GM13976 (cell line): Measurements from ENCODE around the gene HOXB6.

ENCODE experiments used
- DNase-seq: peaks from one replicate; pipeline ENCODE4 v3.0.0; 2012; ENCODE audit warnings: low spot score
- CTCF ChIP-seq: IDR thresholded peaks from 2 replicates; pipeline ENCODE4 v1.5.1; 2012; ENCODE audit warnings: borderline replicate concordance, mild to moderate bottlenecking; ENCODE audit not compliant: insufficient read depth; ENCODE audit errors: extremely low read depth, missing control alignments, control extremely low read depth
- in situ Hi-C: fragments of 300-500 bp; cut with MboI; formaldehyde crosslinking; loops from one replicate; pipeline ENCODE4 v1.12.0; 2022; ENCODE audit warnings: low sequenced_read_pairs, mixed read lengths, inconsistent platforms; ENCODE audit not compliant: unreplicated experiment

Gene HOXB6

GRCh38 chr17:48563385-48563838 is 41.4 kb downstream of the HOXB6 start:
- TF ChIP-seq CTCF = no peak
- no peak for DNase-seq
- in situ Hi-C loops = no loop called here

- no peak for TF ChIP-seq CTCF
- no peak for DNase-seq
- in situ Hi-C loops = no loop called here
These were observed 41.9 kb downstream of the HOXB6 start for GRCh38 chr17:48562934-48563333.

GRCh38 chr17:48561884-48562810 is 42.6 kb downstream of the HOXB6 start:
- in situ Hi-C loops = no loop called here
- DNase-seq = no peak

GRCh38 chr17:48559840-48560817 is 44.7 kb downstream of the HOXB6 start:
- in situ Hi-C loops = no loop called here
- no peak for TF ChIP-seq CTCF
- no peak for DNase-seq

More at GRCh38 chr17:48561884-48562810, 42.6 kb downstream of the HOXB6 start:
- no peak for TF ChIP-seq CTCF

- in situ Hi-C loops = no loop called here
- no peak for DNase-seq
- TF ChIP-seq CTCF = no peak
These were observed 45.5 kb downstream of the HOXB6 start for GRCh38 chr17:48559122-48559839.

- no peak for DNase-seq
- no peak for TF ChIP-seq CTCF
- in situ Hi-C loops = no loop called here
These were observed 46.0 kb downstream of the HOXB6 start for GRCh38 chr17:48558831-48559121.
